Mucosa of descending colon (tissue), 3 donors: ENCODE results near the gene DDR2. TPM values are rescaled to one million over a fixed set of nuclear protein-coding genes. Genes with fewer than 3 reads are reported as not detected.

ENCODE experiments used
- ATAC-seq: fragments of 200-7000 bp; cut with Tn5 transposase; one replicate; pipeline ENCODE4 v1.9.1; 2020; ENCODE audit warnings: mild to moderate bottlenecking, moderate library complexity
- DNase-seq, 3 donors: peaks; one replicate each; pipeline ENCODE4 v3.0.0-alpha.2; 2020
- H3K36me3 ChIP-seq: fragments of 200-600 bp; one replicate; pipeline ENCODE4 v1.8.0; 2021; ENCODE audit warnings: low read depth, mild to moderate bottlenecking
- H3K4me1 ChIP-seq: fragments of 200-600 bp; one replicate; pipeline ENCODE4 v1.8.0; 2021; ENCODE audit warnings: low read depth, mild to moderate bottlenecking
- H3K4me3 ChIP-seq: fragments of 200-600 bp; one replicate; pipeline ENCODE4 v1.8.0; 2021; ENCODE audit warnings: mild to moderate bottlenecking
- H3K9me3 ChIP-seq: fragments of 200-600 bp; one replicate; pipeline ENCODE4 v1.8.0; 2021; ENCODE audit warnings: mild to moderate bottlenecking
- intact Hi-C, 2 donors: fragments of 100-400 bp; cut with DNase I in 1 of 2; cut with micrococcal nuclease in 1 of 2; formaldehyde crosslinking; loops; one replicate each; pipeline versions ENCODE4 v1.11.0 to v1.11.1; 2022; cut with DNase I, micrococcal nuclease
- total RNA-seq, 3 donors: library from RNA; stranded (reverse); fragmentation: NEBNext Ultra II Directional in 2 of 3; extraction: Animal tissue kit (Norgen Biotek cat#: 25700) in 2 of 3; gene quantifications; one replicate each; pipeline versions ENCODE4 v1.2.1 to v1.2.4, GENCODE V29; 2021 to 2023
- TF ChIP-seq, protein P1 (sequence below): fragments of 200-600 bp; IDR thresholded peaks from one replicate; pipeline ENCODE4 v1.8.0; 2022; ENCODE audit warnings: antibody characterized with exemption, mild to moderate bottlenecking
- donor health status: DM: no; HTN: no; CAD: no; lungs with moderate emphysema.
- donor health status: DM: no; HTN: no; CAD: no.
- donor health status: DM: no; HTN: yes; CAD: no.

The DDR2 gene
- total RNA-seq, 3 donors from 2014 or later = 13.3 to 203 (median 28.0) TPM

DNA sequence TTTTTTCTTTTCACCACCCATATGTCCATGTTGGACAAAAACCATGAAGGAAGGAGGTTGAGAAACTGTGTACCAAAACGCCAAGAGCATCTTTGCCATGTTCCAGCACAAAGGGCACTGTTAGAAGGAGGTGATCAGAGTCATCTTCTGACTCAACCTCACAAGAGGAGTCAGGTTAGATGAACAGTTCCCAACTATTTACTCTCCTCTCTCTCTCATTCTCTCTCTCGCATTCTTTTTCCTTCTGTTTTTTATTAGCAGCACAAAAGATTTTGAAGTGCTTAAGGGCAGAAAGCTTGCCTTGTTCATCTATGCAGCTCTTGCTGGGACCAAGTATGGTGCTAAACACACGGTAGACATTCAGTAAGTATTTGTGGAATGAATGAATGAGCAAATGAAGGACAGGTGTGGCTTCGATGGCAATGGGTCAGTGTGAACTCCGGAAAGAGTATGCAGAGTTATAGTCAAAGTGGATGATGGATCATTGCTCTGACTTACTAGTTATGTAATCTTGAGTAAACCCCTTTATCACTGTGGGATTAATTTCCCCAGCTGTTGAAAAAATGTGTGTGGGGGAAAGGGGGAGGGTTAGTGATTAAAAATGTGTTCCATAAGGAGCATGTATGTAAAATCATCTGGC lies 33.9 kb downstream of the DDR2 start:
- Histone ChIP-seq H3K9me3 (no peaks in the 10 kb centered on the region), H3K36me3 (no peaks in the 10 kb centered on the region), H3K4me1 (no peaks in the 10 kb centered on the region), H3K4me3 (no peak overlapping the region)
- intact Hi-C loops = no loop called here
- ATAC-seq = no peak
- TF ChIP-seq, protein P1, sequence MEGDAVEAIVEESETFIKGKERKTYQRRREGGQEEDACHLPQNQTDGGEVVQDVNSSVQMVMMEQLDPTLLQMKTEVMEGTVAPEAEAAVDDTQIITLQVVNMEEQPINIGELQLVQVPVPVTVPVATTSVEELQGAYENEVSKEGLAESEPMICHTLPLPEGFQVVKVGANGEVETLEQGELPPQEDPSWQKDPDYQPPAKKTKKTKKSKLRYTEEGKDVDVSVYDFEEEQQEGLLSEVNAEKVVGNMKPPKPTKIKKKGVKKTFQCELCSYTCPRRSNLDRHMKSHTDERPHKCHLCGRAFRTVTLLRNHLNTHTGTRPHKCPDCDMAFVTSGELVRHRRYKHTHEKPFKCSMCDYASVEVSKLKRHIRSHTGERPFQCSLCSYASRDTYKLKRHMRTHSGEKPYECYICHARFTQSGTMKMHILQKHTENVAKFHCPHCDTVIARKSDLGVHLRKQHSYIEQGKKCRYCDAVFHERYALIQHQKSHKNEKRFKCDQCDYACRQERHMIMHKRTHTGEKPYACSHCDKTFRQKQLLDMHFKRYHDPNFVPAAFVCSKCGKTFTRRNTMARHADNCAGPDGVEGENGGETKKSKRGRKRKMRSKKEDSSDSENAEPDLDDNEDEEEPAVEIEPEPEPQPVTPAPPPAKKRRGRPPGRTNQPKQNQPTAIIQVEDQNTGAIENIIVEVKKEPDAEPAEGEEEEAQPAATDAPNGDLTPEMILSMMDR = no peak
- DNase-seq = no peak

DNA sequence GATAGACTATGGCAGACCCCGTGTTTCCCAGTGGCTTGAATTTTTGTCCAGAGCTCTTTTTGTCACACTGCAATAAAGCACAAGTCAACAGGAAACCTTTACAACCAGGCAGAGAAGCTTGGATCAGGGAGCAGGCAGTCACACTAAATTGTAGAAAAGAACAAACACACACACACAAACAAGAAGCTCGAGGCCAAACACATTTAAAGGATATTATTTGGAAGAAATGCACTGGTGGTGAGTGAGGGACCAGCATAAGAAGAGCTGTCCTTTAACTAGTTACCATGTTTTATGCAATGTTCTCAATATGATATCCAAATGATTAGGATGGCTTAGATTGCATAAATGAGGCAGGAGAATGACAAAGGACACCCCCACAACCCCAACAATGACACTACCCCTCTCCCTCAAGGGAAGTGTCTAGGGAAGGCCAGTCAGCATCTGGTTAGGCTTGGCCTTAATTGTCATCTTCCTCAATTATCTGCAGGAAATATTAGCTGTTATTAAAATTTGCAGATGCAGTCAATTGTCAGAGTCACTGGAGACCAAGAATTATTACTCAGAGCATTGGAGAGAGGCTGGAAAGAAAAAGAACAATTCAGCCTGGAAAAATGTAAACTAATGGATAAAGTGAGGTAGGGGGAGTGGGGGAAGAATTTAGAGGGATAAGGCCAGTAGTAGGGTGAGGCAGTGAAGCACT lies 35.3 kb downstream of the DDR2 start:
- TF ChIP-seq, protein P1 = no peak
- DNase-seq (no peak), ATAC-seq (no peak)
- Histone ChIP-seq H3K9me3 (no peaks in the 10 kb centered on the region), H3K4me1 (no peaks in the 10 kb centered on the region), H3K4me3 (no peak overlapping the region), H3K36me3 (no peaks in the 10 kb centered on the region)
- intact Hi-C loops = no loop called here

DNA sequence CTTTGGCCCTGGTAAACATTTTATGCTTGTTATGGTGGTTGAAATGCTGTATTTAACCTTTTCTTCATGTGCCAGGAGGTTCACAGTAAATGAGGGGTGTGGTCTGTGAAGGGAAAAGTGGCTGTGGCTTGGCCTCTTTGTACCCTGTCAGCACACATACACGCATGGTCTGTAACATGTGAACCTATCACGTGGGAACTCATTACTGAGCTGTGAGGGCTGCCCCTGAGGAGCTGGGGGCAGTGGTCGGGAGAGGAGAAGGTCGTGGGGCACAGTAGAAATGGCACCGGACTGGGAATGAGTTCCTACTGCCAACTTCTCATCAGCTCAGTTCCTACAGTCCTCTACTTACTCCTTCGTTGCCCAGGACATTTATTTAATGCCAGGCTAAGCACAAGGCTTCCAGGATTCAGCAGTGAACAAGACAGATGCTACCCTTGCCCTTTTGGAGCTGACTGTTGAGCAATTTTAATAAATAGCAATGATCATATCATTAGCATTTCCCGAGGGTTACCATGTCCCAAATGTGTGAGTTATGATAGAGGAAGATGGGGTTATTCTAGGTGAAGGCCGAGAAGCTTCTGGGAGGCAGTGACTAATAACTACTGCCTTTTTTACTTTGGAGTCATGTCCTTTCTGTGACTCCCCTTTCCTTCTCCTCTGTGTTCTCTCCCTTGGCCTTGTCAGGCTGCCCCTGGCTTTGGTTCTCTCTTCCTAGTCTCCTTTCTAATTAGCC lies 38.8 kb downstream of the DDR2 start:
- H3K36me3 ChIP-seq = no peaks in the 10 kb centered on the region
- ATAC-seq (peak; percentile 43), DNase-seq (no peak)
- no peaks in the 10 kb centered on the region for H3K9me3 ChIP-seq
- H3K4me1 ChIP-seq = no peaks in the 10 kb centered on the region
- intact Hi-C loops = no loop called here
- TF ChIP-seq, protein P1 = no peak
- H3K4me3 ChIP-seq = no peak overlapping the region

DNA sequence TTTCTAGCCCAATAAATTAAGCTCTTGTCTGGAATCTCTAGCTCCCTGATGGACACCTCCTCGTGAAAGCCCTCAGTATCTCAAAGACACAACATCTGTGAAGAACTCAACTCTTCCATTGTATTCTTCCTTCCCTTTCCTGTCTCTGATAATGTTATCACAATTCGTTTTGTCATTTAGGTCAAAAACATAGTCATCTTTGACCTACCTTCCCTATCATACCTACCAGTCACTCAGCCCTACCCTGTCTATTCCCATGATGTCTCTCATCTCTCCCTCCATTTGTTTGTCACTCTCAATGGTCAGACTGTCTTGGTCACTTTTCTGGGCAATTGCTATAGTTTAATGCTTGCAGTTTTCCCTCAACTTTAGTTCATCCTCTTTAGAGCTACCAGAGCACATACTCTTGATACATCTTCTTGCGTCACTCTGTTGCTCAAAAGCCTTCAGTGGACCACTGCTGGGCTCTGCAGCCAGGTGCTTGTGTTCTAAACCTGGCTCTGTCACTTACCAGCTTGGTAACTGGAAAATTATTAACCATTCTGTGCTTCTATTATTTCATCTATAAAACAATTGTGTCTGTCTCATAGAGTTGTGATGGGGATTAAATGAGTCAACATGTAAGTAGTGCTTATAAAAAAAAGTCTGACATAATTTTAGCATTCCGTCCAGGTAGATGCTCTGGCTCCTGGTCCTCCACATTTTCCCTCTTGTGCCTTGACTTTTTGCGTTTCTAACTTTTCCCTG lies 39.6 kb downstream of the DDR2 start:
- TF ChIP-seq, protein P1 = no peak
- DNase-seq = no peak
- no peaks in the 10 kb centered on the region for H3K4me1 ChIP-seq
- H3K36me3 ChIP-seq = no peaks in the 10 kb centered on the region
- no peaks in the 10 kb centered on the region for H3K9me3 ChIP-seq
- no peak overlapping the region for H3K4me3 ChIP-seq
- ATAC-seq = no peak
- intact Hi-C loops = no loop called here

DNA sequence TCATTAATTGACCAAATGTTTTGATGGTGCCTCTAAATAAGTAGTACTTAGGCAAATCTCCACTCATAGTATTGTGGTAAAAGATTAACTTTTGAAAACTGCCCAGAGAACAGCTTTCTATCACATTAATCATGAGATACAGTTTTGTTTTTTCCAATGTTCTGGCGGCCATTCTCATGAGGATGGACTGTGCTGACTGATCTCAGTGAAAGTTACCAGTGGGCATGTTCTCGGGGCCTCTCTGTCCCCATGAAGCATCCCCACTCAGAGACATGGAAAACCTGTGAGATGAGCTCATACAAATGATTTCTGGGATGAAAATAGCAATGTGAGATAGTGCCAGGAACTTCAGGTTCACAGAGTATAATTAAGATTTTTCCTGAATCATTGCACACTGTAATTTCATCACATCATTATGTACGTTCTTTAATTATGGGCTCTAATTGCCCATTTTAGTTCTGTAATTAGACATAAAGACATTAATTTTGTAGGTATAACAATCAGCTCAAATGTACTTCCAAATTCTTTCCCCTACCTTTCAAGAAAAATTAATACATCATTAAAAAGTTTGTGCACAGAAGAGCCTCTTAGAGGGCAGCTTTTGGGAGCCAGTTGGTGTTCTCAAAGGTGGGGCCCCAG lies 40.5 kb downstream of the DDR2 start:
- H3K9me3 ChIP-seq = no peaks in the 10 kb centered on the region
- no peak for ATAC-seq
- intact Hi-C loops = no loop called here
- H3K4me3 ChIP-seq = no peak overlapping the region
- H3K36me3 ChIP-seq = no peaks in the 10 kb centered on the region
- no peak for DNase-seq
- no peaks in the 10 kb centered on the region for H3K4me1 ChIP-seq
- TF ChIP-seq, protein P1 = no peak
